Omental fat pad (tissue), 4 donors: ENCODE data around the gene PSMB7. TPM values are rescaled to one million over a fixed set of nuclear protein-coding genes. Genes with fewer than 3 reads are reported as not detected.

Experiments used
- ATAC-seq: fragments of 150-250 bp; one replicate; pipeline ENCODE4 v1.9.1; 2016; ENCODE audit warnings: mild to moderate bottlenecking, moderate library complexity; ENCODE audit not compliant: low FRiP score
- DNase-seq: peaks from one replicate; pipeline ENCODE4 v3.0.0-alpha.2; 2019; ENCODE audit warnings: low spot score
- CTCF ChIP-seq, 3 donors: fragments of 450-650 bp; IDR thresholded peaks; one replicate each; pipeline ENCODE4 v1.5.1; 2016 to 2017; ENCODE audit warnings: antibody characterized with exemption in 3 of 3, mild to moderate bottlenecking in 3 of 3, moderate library complexity in 2 of 3
- total RNA-seq, 4 donors: library from RNA; depleted of rRNA; stranded (reverse); fragments of >200 nt; gene quantifications; one replicate each; pipeline ENCODE4 v1.1.0, GENCODE V29; 2016

PSMB7 gene
- total RNA-seq, 4 donors from 2014 or later: 172 to 200 (median 187) TPM

- TF ChIP-seq CTCF (IDR thresholded peaks at IDR 0.05): no peak
- no peak for ATAC-seq
Measured at GRCh38 chr9:124366476-124367220, 48.6 kb downstream of the PSMB7 start.

GRCh38 chr9:124365036-124365435, 50.2 kb downstream of the PSMB7 start:
- DNase-seq: no peak
- ATAC-seq: no peak
- TF ChIP-seq CTCF (IDR thresholded peaks at IDR 0.05): no peak

More at GRCh38 chr9:124366476-124367220, 48.6 kb downstream of the PSMB7 start:
- DNase-seq: no peak

GRCh38 chr9:124364141-124364540, 51.1 kb downstream of the PSMB7 start:
- DNase-seq (no peak), ATAC-seq (no peak)
- no peak for TF ChIP-seq CTCF (IDR thresholded peaks at IDR 0.05)

- no peak for TF ChIP-seq CTCF (IDR thresholded peaks at IDR 0.05)
- DNase-seq: no peak
- no peak for ATAC-seq
Measured at GRCh38 chr9:124363326-124364096, 51.7 kb downstream of the PSMB7 start.

- DNase-seq (no peak), ATAC-seq (no peak)
- no peak for TF ChIP-seq CTCF (IDR thresholded peaks at IDR 0.05)
Measured at GRCh38 chr9:124361128-124361527, 54.1 kb downstream of the PSMB7 start.

- ATAC-seq: no peak
- no peak for DNase-seq
- TF ChIP-seq CTCF (IDR thresholded peaks at IDR 0.05): no peak
Measured at GRCh38 chr9:124359855-124360678, 55.2 kb downstream of the PSMB7 start.
